Measurements from ENCODE around the gene IFIT3. TPM values are rescaled to one million over a fixed set of nuclear protein-coding genes. Genes with fewer than 3 reads are reported as not detected.
"Not testable (repeated sequence)": the region's sequence is repeated elsewhere in the genome, so short reads cannot be mapped to it uniquely, and the experiment has no call there.

IFIT3 gene
- total and polyA plus RNA-seq, 2 experiments from 2014 or later, result 0.42 to 0.52 TPM

DNA sequence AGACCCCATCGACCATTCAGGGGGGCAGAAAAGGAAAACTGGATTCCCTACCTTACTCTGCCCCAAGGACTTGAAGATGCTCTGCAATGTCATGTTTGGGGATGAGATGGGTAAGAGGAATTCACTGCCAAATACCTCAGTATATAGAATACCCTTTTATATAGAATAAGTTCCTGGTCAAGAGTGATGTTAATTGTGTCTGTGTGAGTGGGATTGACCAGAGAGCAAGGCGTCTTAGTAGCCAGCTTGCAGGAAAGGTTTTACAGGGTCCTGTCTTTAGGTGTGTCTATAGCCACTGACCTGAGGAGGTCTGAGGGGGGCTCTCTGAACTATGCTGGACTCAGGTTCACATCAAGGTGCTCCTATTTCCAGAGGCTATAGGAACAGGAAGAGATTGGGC, 1.4 kb downstream of the IFIT3 start:
- Histone ChIP-seq H4K20me1 (replicated peaks; ENCODE audit: insufficient read depth) (no peaks in the 10 kb centered on the region), H3K36me3 (ENCODE audit: insufficient read depth) (no peaks in the 10 kb centered on the region), H3K9me2 (ENCODE audit: insufficient read depth) (no peaks in the 10 kb centered on the region; the same call in 1 of the 2 replicates), H3F3A (replicated peaks; ENCODE audit: low read depth) (no peaks in the 10 kb centered on the region; the same call in 1 of the 2 replicates), H2AFZ (no peak overlapping the region), H3K79me2 (replicated peaks; ENCODE audit: insufficient read depth) (no peaks in the 10 kb centered on the region), H3K4me3 (no peak overlapping the region), H3K27me3 (ENCODE audit: insufficient read depth) (no peaks in the 10 kb centered on the region), H3K4me2 (no peak overlapping the region), H3K4me1 (ENCODE audit: insufficient read depth) (peaks cover 38% of the 10 kb centered on the region), H3K27ac (ENCODE audit: low read depth) (no peak overlapping the region)
- H3K4me1 Mint-ChIP-seq, result peaks cover 50% of the 10 kb centered on the region
- H3K9me3 Mint-ChIP-seq, result no peaks in the 10 kb centered on the region; the same call in 2 of the 3 replicates
- H3K4me3 Mint-ChIP-seq, result no peak overlapping the region
- DNase-seq (ENCODE audit: low spot score) (no peak), ATAC-seq (no peak)
- H3K27ac Mint-ChIP-seq, result no peak overlapping the region
- peaks cover 17% of the 10 kb centered on the region for H3K27me3 Mint-ChIP-seq (ENCODE audit: insufficient read depth, low read depth, poor library complexity)
- TF ChIP-seq, protein P1, sequence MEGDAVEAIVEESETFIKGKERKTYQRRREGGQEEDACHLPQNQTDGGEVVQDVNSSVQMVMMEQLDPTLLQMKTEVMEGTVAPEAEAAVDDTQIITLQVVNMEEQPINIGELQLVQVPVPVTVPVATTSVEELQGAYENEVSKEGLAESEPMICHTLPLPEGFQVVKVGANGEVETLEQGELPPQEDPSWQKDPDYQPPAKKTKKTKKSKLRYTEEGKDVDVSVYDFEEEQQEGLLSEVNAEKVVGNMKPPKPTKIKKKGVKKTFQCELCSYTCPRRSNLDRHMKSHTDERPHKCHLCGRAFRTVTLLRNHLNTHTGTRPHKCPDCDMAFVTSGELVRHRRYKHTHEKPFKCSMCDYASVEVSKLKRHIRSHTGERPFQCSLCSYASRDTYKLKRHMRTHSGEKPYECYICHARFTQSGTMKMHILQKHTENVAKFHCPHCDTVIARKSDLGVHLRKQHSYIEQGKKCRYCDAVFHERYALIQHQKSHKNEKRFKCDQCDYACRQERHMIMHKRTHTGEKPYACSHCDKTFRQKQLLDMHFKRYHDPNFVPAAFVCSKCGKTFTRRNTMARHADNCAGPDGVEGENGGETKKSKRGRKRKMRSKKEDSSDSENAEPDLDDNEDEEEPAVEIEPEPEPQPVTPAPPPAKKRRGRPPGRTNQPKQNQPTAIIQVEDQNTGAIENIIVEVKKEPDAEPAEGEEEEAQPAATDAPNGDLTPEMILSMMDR (conservative IDR thresholded peaks at IDR 0.05; ENCODE audit: low read depth in 2 of 2), result no peak
- H3K36me3 Mint-ChIP-seq (ENCODE audit: low read depth), result no peaks in the 10 kb centered on the region

DNA sequence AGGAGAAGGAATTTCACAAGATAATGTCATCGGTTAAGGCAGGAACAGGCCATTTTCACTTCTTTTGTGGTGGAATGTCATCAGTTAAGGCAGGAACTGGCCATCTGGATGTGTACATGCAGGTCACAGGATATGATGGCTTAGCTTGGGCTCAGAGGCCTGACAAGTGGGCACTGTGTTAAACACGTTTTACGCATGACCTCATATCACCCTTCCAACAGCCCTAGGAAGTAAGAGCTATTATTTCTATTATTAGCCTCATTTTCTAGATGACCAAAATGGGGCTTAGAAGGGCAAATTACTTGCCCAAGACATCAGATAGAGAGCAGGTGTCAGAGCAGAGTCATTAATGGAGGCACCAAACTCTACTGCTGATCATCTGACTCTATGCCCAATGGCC, 2.2 kb downstream of the IFIT3 start:
- H3F3A ChIP-seq (replicated peaks; ENCODE audit: low read depth); H3K9me2 ChIP-seq (ENCODE audit: insufficient read depth); H3K79me2 ChIP-seq (replicated peaks; ENCODE audit: insufficient read depth); H3K36me3 Mint-ChIP-seq (ENCODE audit: low read depth); H3K27ac ChIP-seq (ENCODE audit: low read depth); H4K20me1 ChIP-seq (replicated peaks; ENCODE audit: insufficient read depth); H3K4me3 ChIP-seq; H3K27me3 ChIP-seq (ENCODE audit: insufficient read depth); H3K9me3 Mint-ChIP-seq; ATAC-seq; H3K36me3 ChIP-seq (ENCODE audit: insufficient read depth); DNase-seq (ENCODE audit: low spot score); H3K4me2 ChIP-seq; H2AFZ ChIP-seq; H3K4me3 Mint-ChIP-seq: not testable (repeated sequence)
- peaks cover 17% of the 10 kb centered on the region for H3K27me3 Mint-ChIP-seq (ENCODE audit: insufficient read depth, low read depth, poor library complexity)
- peak overlapping the region; percentile 60 for H3K27ac Mint-ChIP-seq
- peaks cover 39% of the 10 kb centered on the region for H3K4me1 ChIP-seq (ENCODE audit: insufficient read depth)
- H3K4me1 Mint-ChIP-seq, result peaks cover 50% of the 10 kb centered on the region

DNA sequence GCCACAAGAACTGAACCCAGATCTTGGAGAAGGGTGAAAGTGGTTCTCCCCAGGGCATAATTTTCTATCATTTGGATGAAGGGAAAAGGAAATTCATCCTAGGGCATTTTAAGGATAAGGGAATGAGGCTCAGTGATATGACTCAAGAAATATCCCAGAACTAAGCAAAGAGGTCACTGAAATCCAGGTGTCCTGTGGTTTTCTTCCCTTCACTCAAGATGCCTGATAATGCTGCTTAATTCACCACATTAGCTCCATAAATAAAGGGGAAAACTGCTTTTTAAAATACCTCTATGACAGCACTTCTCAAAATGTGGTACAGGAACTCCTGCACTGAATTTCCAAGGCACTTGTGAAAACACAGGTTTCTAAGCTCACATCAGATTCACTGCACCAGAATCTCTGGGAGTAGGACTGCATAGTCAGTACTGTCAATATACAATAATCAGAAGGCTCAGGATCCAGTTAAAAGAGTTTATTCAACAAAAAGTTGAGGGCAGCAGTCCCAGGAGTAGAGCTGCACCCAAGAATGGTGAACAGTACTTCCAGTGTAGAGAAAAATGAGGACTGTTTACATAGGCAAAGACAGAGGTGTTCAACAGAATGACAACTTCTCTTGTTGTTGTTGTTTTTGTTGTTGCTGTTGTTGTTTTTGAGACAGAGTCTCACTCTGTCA, 2.9 kb downstream of the IFIT3 start:
- no peak overlapping the region for H3K4me3 Mint-ChIP-seq
- H3K27ac Mint-ChIP-seq, result 0 out of 2 replicates have a peak overlapping the region, but pooled peaks have one; percentile 32
- no peaks in the 10 kb centered on the region; the same call in 2 of the 3 replicates for H3K9me3 Mint-ChIP-seq

More for the DNA sequence above, 2.9 kb downstream of the IFIT3 start:
- H3K79me2 ChIP-seq (replicated peaks; ENCODE audit: insufficient read depth), result no peaks in the 10 kb centered on the region
- TF ChIP-seq EZH2phosphoT487 (IDR thresholded peaks at IDR 0.05; ENCODE audit: unreplicated experiment) (no peak), NANOG (IDR thresholded peaks at IDR 0.05; ENCODE audit: borderline replicate concordance) (no peak), ZNF331 (CRISPR knock-in tag; IDR thresholded peaks at IDR 0.05; ENCODE audit: low read depth) (no peak), ZNF114 (CRISPR knock-in tag; IDR thresholded peaks at IDR 0.05) (no peak), POLR2AphosphoS5 (IDR thresholded peaks at IDR 0.05; ENCODE audit: low read depth) (no peak), EZH2 (IDR thresholded peaks at IDR 0.05; ENCODE audit: low read depth, unreplicated experiment) (no peak), JUNB (IDR thresholded peaks at IDR 0.05; ENCODE audit: unreplicated experiment) (no peak), CREB1 (CRISPR knock-in tag; IDR thresholded peaks at IDR 0.05; ENCODE audit: low read depth) (no peak), STAT1 (IDR thresholded peaks at IDR 0.05; ENCODE audit: unreplicated experiment) (no peak)
- TF ChIP-seq, protein P2, sequence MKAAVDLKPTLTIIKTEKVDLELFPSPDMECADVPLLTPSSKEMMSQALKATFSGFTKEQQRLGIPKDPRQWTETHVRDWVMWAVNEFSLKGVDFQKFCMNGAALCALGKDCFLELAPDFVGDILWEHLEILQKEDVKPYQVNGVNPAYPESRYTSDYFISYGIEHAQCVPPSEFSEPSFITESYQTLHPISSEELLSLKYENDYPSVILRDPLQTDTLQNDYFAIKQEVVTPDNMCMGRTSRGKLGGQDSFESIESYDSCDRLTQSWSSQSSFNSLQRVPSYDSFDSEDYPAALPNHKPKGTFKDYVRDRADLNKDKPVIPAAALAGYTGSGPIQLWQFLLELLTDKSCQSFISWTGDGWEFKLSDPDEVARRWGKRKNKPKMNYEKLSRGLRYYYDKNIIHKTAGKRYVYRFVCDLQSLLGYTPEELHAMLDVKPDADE (IDR thresholded peaks at IDR 0.05), result no peak
- TF ChIP-seq, protein P3, sequence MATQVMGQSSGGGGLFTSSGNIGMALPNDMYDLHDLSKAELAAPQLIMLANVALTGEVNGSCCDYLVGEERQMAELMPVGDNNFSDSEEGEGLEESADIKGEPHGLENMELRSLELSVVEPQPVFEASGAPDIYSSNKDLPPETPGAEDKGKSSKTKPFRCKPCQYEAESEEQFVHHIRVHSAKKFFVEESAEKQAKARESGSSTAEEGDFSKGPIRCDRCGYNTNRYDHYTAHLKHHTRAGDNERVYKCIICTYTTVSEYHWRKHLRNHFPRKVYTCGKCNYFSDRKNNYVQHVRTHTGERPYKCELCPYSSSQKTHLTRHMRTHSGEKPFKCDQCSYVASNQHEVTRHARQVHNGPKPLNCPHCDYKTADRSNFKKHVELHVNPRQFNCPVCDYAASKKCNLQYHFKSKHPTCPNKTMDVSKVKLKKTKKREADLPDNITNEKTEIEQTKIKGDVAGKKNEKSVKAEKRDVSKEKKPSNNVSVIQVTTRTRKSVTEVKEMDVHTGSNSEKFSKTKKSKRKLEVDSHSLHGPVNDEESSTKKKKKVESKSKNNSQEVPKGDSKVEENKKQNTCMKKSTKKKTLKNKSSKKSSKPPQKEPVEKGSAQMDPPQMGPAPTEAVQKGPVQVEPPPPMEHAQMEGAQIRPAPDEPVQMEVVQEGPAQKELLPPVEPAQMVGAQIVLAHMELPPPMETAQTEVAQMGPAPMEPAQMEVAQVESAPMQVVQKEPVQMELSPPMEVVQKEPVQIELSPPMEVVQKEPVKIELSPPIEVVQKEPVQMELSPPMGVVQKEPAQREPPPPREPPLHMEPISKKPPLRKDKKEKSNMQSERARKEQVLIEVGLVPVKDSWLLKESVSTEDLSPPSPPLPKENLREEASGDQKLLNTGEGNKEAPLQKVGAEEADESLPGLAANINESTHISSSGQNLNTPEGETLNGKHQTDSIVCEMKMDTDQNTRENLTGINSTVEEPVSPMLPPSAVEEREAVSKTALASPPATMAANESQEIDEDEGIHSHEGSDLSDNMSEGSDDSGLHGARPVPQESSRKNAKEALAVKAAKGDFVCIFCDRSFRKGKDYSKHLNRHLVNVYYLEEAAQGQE (IDR thresholded peaks at IDR 0.05; ENCODE audit: unreplicated experiment), result no peak
- ATAC-seq, result no peak
- H3K4me2 ChIP-seq, result no peak overlapping the region
- no peaks in the 10 kb centered on the region for H4K20me1 ChIP-seq (replicated peaks; ENCODE audit: insufficient read depth)
- no peaks in the 10 kb centered on the region for H3K36me3 ChIP-seq (ENCODE audit: insufficient read depth)
- no peaks in the 10 kb centered on the region for H3K36me3 Mint-ChIP-seq (ENCODE audit: low read depth)
- no peak for DNase-seq (ENCODE audit: low spot score)
- no peaks in the 10 kb centered on the region; the same call in 1 of the 2 replicates for H3K9me2 ChIP-seq (ENCODE audit: insufficient read depth)
- no peak overlapping the region for H2AFZ ChIP-seq
- peaks cover 39% of the 10 kb centered on the region for H3K4me1 ChIP-seq (ENCODE audit: insufficient read depth)
- no peaks in the 10 kb centered on the region; the same call in 1 of the 2 replicates for H3F3A ChIP-seq (replicated peaks; ENCODE audit: low read depth)
- peaks cover 17% of the 10 kb centered on the region for H3K27me3 Mint-ChIP-seq (ENCODE audit: insufficient read depth, low read depth, poor library complexity)
- peak overlapping the region; percentile 33; the same call in 1 of the 2 replicates for H3K27ac ChIP-seq (ENCODE audit: low read depth)
- H3K27me3 ChIP-seq (ENCODE audit: insufficient read depth), result no peaks in the 10 kb centered on the region
- peaks cover 50% of the 10 kb centered on the region for H3K4me1 Mint-ChIP-seq
- H3K4me3 ChIP-seq, result no peak overlapping the region

Data from GM23338 (cell line).